ENCODE results near the gene HEXB.
"Not testable (repeated sequence)": the region's sequence is repeated elsewhere in the genome, so short reads cannot be mapped to it uniquely, and the experiment has no call there.

HEXB gene

DNA sequence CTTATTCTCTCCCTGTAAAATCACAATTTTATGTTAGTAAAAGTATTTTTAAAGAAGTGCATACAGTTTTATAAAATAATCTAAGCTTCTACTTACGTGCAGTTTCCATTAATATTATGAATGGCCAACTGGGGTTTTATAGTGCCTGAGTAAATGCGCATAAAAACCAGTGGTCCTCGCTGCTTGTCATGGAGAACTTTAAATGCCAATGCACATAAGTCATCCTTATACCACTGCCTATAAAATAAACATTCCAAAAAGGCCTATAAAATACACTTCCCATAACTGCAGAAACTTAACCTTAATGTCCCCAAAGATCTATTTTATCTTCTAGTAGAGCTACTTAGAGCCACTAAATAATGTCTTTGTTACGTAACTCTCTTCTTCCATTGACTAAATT is 53.4 kb downstream of the HEXB start:
- DNase-seq (ENCODE audit: low read depth) = peak; percentile 26

DNA sequence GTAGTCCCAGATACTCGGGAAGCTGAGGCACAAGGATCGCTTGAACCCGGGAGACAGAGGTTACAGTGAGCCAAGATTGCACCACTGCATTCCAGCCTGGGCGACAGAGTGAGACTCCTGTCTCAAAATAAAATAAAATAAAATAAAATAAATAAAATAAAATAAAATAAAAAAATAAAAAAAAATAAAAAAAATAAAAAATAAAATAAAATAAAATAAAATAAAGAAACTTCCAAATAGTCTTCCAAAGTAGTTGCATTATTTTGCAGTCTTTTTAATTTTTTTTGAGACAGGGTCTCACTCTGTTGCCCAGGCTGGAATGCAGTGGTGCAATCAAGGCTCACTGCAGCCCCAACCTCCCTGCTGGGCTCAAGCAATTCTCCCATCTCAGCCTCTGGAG is 63.7 kb downstream of the HEXB start:
- DNase-seq (ENCODE audit: low read depth) = not testable (repeated sequence)

DNA sequence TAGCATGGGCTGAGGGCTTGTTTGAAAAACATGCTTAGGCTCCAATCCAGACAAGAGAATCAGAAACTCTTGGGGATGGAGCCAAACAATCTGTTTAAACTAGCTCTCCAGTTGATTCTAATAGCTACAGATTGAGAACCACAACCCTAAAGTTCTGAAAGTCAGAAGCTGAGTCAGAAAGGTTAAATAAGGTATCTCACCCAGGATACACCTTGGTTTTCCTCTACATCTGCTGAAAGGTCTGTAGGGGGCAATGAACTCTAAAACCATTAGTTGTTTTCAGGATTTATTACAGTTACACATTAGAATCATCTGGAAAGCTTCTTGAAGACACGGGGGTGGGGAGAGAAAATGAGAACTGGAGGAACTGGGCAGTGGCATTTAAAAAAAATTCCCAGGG is 76.2 kb downstream of the HEXB start:
- no peak for DNase-seq (ENCODE audit: low read depth)

DNA sequence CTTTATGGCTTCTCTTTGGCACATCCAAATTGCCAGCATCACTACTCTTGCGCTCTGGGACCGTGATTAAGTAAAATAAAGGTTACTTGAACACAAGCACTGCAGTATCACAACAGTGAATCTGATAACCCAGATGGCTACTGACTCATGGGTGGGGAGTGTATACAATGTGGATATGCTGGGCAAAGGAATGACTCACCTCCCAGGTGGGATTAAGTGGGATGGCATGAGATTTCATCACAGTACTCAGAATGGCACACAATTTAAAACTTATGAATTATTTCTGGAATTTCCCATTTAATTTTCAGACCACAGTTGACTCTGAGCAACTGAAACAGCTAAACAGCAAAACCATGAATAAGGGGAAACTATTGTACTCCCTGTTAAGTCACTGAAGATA is 77.6 kb downstream of the HEXB start:
- peak; percentile 72 for DNase-seq (ENCODE audit: low read depth)

DNA sequence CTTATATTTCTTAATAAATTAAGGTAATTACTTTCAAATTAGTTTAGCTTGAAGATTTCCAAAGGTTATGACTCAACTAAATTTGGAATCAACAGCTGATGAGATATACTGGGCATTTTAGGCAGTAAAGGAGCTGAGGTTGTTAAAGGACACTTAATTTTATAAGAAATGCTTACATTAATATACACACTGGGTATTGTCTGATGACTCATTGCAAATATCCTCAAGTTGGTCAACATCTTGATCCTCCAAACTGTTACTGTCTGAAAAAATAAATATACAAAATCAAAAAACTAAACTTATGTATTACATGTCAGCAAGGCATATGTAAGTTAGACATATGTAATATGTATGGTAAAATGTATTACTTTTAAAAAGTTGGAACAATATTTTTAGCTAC is 78.5 kb downstream of the HEXB start:
- DNase-seq (ENCODE audit: low read depth) = peak; percentile 5

DNA sequence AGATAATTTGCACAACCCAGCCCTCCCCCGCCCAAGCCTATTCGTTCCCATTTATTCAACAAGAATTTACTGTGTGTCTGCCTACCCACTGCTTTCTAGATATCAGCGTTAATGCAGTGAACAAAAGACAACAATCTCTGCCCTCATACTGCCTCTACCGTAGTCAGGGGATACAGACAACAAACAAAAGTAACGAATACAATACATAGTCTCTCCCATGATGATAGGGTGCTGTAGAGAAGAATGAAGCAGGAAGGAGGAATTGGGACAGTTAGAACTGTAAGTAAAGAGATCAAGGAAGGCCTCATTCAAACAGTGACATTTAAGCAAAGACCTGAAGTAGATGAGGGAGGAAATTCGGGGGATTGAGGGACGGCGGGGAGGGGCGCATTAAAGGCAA is 80.2 kb downstream of the HEXB start:
- peak; percentile 6 for DNase-seq (ENCODE audit: low read depth)

DNA sequence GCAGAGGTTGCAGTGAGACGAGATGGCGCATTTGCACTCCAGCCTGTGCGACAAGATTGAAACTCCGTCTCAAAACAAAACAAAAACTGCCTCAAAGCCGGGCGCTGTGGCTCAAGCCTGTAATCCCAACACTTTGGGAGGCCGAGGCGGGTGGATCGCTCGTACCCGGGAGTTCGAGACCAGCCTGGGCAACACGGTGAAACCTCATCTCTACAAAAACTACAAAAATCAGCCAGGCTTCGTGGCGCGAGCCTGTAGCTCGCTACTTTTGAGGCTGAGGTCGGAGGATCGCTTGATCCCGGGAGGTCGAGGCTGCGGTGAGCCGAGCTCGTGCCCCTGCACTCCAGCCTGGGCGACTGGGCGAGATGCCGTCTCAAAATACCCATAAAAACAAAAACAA is 80.9 kb downstream of the HEXB start:
- no peak for DNase-seq (ENCODE audit: low read depth)

DNA sequence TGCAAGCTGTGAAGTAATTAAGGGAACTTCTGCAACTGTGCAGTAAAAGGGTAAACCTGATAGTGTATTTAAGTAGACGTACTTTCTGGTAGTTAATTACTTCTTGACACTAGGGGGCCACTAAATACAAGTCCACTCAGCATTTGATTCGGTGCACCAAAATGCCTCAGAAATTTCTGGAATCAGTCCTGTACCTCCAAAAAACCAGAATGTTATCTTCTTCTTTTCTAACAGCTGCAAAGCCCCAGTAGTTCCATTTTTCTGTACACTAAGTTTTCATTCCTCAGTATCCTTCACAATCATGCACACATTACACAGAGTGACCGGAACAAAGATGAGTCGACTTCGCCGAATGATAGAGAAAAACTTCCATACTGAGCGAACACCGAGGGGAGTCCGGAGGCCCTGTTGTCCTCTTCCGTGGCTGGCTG is 81.4 kb downstream of the HEXB start:
- DNase-seq (ENCODE audit: low read depth) = peak; percentile 50

DNA sequence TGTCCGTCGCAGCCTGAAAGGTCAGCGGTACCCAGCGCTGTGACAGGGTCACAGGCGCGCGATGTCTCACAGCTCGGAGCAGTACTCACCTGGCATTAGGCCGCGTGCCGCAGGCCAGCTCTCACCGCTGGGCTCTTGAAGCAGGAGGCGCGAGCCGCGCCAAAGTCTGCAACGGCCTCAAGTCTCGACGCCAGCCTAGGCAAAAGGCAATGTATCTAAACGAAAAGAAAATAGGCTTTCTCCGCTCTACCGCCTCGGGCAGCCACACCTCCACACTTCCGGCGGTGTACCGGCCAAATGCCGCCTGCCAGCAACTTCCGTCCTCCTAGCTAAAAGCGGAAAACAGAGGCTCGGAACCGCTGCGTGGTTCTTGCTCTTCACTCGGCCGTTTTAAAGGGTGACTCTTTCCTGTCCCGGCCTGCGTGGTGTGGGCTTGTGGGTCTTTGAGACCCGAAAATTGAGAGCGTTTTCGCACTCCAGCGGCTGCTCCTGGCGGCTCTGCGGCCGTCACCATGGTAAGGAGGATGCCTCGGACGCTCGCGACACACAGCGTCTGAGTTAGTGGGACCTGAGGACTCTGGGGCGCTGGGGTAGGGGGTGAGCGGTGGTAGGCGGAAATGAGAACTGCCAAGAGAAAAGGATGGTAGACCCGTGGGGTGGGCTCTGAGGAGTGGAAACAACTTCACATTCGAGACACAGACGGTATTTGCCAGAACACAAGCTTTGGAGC is 82.0 kb downstream of the HEXB start, which contains the start of the genes GFM2 and NSA2:
Gene GFM2 (minus strand): TSS at position 269 of the 730 bp plus-strand sequence. CDS start 3,375 bp downstream, outside the sequence.
Gene NSA2 (plus strand): TSS at position 401 of the 730 bp plus-strand sequence. CDS start 112 bp downstream, at position 513.
- DNase-seq (ENCODE audit: low read depth) = peak; percentile 91

DNA sequence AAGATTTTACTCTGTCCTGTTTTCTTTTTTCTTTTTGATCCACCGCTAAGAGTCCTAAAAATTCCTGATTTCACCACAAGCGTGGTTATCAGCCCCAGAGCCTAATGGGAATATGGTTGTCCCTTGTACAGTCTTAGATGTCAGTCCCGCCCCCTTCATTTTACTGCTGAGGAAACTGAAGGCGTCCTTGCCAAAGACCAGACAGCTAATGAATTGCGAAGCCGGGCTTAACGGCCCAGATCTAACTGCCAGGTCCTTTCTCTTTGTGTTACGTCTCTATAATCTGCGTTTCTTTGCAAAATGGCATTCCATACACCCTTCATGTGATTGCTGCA is 82.5 kb downstream of the HEXB start:
- DNase-seq (ENCODE audit: low read depth) = peak; percentile 69
